ENCODE measurements around the gene LSP1. TPM values are rescaled to one million over a fixed set of nuclear protein-coding genes. Genes with fewer than 3 reads are reported as not detected.

LSP1 gene
- total and polyA plus RNA-seq, 2 donors (not counting 1 experiment from before 2014, with no cell fraction given): 0.19 to 1.8 TPM

DNA sequence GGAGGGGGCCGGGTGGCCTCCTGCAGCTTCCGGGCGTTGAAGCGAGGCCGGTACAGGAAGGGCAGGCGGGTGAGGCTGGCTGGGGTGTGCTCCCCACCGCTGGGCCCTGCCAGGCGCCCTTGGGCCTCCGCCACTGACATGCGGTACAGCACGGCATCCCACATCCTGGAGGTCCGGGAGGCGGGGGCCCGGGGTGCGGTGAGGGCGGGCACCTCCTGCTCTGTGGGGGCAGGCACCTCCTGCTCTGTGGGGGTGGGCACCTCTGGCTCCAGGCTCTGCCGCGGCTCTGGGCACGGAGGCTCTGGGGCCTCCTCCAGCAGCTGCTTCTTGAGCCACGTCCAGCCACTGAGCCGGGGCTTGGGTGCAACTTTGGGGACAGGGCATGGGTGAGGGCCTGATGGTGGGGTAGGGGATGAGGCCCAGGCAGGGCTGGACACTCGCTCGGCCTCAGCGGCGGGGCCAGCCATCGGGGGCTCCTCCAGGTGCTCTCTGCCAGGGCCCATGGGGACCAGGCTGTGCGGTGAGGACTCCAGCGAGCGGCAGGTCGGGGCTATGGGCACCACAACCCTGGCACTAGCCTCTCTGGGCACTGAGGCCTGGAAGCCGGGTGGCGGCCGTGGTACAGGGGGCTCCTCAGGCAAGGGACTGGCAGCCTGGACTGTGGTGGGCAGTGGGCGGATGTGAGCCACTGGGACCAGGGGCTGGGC lies 36.5 kb downstream of the LSP1 start:
- Histone ChIP-seq H3K79me2 (ENCODE audit: control insufficient read depth, insufficient read depth, low read length) (no peaks in the 10 kb centered on the region), H3K36me3 (ENCODE audit: control insufficient read depth, insufficient read depth, low read length) (no peaks in the 10 kb centered on the region), H3K4me2 (ENCODE audit: extremely low read depth, insufficient read depth, low read length) (no peak overlapping the region), H3K9ac (ENCODE audit: insufficient read depth, low read length) (no peak overlapping the region), H3K4me1 (ENCODE audit: control insufficient read depth, extremely low read depth, insufficient read depth, low read length) (no peaks in the 10 kb centered on the region), H3K27me3 (ENCODE audit: control insufficient read depth, insufficient read depth, low read length) (peaks cover 5% of the 10 kb centered on the region), H4K20me1 (ENCODE audit: control insufficient read depth, extremely low read depth, insufficient read depth, low read length) (no peaks in the 10 kb centered on the region), H3K4me3 (replicated peaks in 1 of 4; ENCODE audit: control extremely low read depth in 1 of 4, insufficient read depth in 1 of 4, low read depth in 3 of 4, low read length in 4 of 4) (no peak overlapping the region), H3K9me3 (ENCODE audit: control insufficient read depth, insufficient read depth, low read depth, low read length) (no peaks in the 10 kb centered on the region), H2AFZ (ENCODE audit: low read length) (no peak overlapping the region), H3K27ac (ENCODE audit: insufficient read depth, low read length) (no peak overlapping the region)
- no peak for DNase-seq (ENCODE audit: low read depth in 2 of 2)
- no peak for TF ChIP-seq CTCF (conservative IDR thresholded peaks at IDR 0.05 in 1 of 2, IDR thresholded peaks at IDR 0.05 in 1 of 2; ENCODE audit: low read depth in 1 of 2, low read length in 2 of 2)
- no peak for TF ChIP-seq EZH2 (IDR thresholded peaks at IDR 0.05; ENCODE audit: low read length, missing control alignments)

DNA sequence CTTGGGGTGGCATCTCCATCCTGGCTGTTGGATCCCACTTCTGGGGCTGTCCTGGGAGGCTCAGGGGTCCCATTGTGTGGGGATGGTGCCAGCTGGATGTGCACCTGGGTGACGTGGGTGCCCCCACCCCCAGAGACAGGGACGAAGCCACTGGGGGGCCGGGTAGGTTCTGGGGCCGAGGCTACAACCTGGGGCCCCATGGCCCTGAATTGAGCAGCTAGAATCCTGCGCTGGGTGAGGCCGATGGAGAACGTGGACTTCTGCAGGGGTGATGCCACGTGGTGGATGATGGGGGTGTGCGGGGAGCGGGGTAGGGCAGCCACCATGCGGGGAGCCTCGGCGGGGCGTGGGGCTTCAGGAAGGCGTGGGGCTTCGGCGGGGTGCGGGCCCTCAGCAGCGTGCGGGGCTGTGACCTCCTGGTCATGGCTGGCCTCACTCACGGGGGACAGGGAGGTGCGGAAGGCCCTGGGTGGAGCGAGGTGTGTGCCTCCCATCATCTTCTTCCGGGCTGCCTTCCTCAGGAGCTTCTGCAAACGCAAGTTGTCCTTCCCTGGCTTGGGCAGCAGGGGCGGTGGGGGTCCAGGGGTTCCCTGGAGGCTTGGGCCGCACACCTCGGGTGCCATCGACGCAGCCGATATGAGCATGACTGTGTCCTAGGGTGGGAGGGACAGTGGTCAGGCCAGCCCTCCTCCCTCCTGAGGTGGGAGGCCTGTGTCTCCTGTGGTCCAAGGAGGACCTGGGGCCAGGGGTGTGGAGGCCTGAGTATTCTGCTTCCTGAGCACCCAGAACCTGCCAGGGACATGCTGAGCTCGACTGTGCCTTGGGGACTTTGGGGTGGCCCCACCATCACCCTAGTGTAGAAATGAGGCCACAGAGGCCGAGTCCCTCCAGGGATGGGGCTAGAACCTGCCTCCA lies 37.3 kb downstream of the LSP1 start:
- Histone ChIP-seq H3K4me3 (replicated peaks in 1 of 4; ENCODE audit: control extremely low read depth in 1 of 4, insufficient read depth in 1 of 4, low read depth in 3 of 4, low read length in 4 of 4) (no peak overlapping the region), H3K36me3 (ENCODE audit: control insufficient read depth, insufficient read depth, low read length) (no peaks in the 10 kb centered on the region), H3K79me2 (ENCODE audit: control insufficient read depth, insufficient read depth, low read length) (no peaks in the 10 kb centered on the region), H2AFZ (ENCODE audit: low read length) (no peak overlapping the region), H3K9ac (ENCODE audit: insufficient read depth, low read length) (no peak overlapping the region), H4K20me1 (ENCODE audit: control insufficient read depth, extremely low read depth, insufficient read depth, low read length) (no peaks in the 10 kb centered on the region), H3K4me2 (ENCODE audit: extremely low read depth, insufficient read depth, low read length) (no peak overlapping the region), H3K27me3 (ENCODE audit: control insufficient read depth, insufficient read depth, low read length) (peaks cover 5% of the 10 kb centered on the region), H3K27ac (ENCODE audit: insufficient read depth, low read length) (no peak overlapping the region), H3K9me3 (ENCODE audit: control insufficient read depth, insufficient read depth, low read depth, low read length) (no peaks in the 10 kb centered on the region), H3K4me1 (ENCODE audit: control insufficient read depth, extremely low read depth, insufficient read depth, low read length) (no peaks in the 10 kb centered on the region)
- TF ChIP-seq CTCF (conservative IDR thresholded peaks at IDR 0.05 in 1 of 2, IDR thresholded peaks at IDR 0.05 in 1 of 2; ENCODE audit: low read depth in 1 of 2, low read length in 2 of 2): no peak
- TF ChIP-seq EZH2 (IDR thresholded peaks at IDR 0.05; ENCODE audit: low read length, missing control alignments): no peak
- no peak for DNase-seq (ENCODE audit: low read depth in 2 of 2)

All from fibroblast of lung (primary cell).